OCI-LY3 (cell line): ENCODE measurements around the gene LRFN2.

Source experiments
- EZH2phosphoT487 ChIP-seq: fragments of 200-600 bp; shearing (Covaris generic); IDR thresholded peaks from 2 replicates; pipeline ENCODE4 v1.6.1; 2018; ENCODE audit warnings: antibody characterized with exemption, mixed run types, low read depth
- TF ChIP-seq, protein P1 (sequence below): fragments of 200-600, 300-600 bp; sonication (generic); IDR thresholded peaks from 2 replicates; pipeline ENCODE4 v1.5.1; 2014; ENCODE audit warnings: antibody characterized with exemption, low read length, low read depth

DNA sequence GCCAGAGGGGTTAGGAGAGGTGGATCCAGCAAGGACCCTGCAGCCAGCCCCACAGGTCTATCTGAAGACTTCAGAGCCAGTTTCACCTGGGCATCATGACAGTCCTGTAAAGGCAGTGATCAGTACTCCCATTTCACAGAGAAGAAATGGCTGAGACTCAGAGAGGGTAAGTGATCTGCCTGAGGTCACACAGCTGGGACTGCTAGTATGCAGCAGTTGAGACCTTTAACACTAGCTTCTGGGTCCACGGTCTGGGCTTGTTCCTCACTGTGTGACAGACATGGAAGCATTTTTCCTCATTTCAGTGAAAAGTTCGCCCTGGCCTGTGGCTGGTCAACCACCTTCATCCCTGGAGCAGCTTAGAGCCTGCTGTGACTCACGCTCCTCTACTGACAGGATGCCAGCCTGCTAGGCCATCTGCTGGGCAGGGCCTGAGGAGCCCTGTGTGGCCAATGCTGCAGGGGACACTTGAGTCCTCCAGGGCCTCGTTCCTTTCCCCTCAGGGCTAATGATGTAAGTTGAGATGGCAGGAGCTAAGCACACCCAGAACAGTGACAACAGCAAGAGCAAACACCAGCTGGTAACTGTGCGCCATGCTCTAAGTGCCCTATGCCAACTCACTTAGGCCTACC, 192.0 kb downstream of the LRFN2 start:
- TF ChIP-seq, protein P1, sequence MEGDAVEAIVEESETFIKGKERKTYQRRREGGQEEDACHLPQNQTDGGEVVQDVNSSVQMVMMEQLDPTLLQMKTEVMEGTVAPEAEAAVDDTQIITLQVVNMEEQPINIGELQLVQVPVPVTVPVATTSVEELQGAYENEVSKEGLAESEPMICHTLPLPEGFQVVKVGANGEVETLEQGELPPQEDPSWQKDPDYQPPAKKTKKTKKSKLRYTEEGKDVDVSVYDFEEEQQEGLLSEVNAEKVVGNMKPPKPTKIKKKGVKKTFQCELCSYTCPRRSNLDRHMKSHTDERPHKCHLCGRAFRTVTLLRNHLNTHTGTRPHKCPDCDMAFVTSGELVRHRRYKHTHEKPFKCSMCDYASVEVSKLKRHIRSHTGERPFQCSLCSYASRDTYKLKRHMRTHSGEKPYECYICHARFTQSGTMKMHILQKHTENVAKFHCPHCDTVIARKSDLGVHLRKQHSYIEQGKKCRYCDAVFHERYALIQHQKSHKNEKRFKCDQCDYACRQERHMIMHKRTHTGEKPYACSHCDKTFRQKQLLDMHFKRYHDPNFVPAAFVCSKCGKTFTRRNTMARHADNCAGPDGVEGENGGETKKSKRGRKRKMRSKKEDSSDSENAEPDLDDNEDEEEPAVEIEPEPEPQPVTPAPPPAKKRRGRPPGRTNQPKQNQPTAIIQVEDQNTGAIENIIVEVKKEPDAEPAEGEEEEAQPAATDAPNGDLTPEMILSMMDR: no peak
- TF ChIP-seq EZH2phosphoT487: no peak
